WTC11 (cell line): Measurements from ENCODE around the gene BABAM2.

Experiments
- CTCF ChIP-seq: fragments of 200-600 bp; IDR thresholded peaks from 2 replicates; pipeline ENCODE4 v1.8.0; 2022; ENCODE audit warnings: antibody characterized with exemption
- JUN ChIP-seq: sonication (generic); formaldehyde crosslinking; IDR thresholded peaks from 2 replicates; pipeline ENCODE4 v1.8.0; 2023; ENCODE audit warnings: mild to moderate bottlenecking, missing genetic modification reagents

- TF ChIP-seq JUN (CRISPR knock-in tag) (no peak), CTCF (no peak)
Measured at GRCh38 chr2:28286678-28287077, 396.1 kb downstream of the BABAM2 start.
